Gastrocnemius medialis (tissue), 4 donors: ENCODE results near the gene MAN1C1.

ENCODE experiments used
- POLR2A ChIP-seq, 2 donors: fragments of 450-650 bp; IDR thresholded peaks; one replicate each; pipeline ENCODE4 v1.6.1; 2017; ENCODE audit warnings: antibody characterized with exemption in 2 of 2, mild to moderate bottlenecking in 2 of 2, moderate library complexity in 2 of 2
- TF ChIP-seq, protein P1 (sequence below), 5 experiments: fragments of 450-650 bp in 3 of 5; fragments of 200-600 bp in 2 of 5; sonication (generic) in 2 of 5; IDR thresholded peaks in 4 of 5; conservative IDR thresholded peaks in 1 of 5; 1 replicate in 4 of 5; 2 replicates in 1 of 5; pipeline ENCODE4 v1.5.1; 2016 to 2019; ENCODE audit warnings: antibody characterized with exemption in 5 of 5, mild to moderate bottlenecking in 3 of 5, moderate library complexity in 3 of 5

DNA sequence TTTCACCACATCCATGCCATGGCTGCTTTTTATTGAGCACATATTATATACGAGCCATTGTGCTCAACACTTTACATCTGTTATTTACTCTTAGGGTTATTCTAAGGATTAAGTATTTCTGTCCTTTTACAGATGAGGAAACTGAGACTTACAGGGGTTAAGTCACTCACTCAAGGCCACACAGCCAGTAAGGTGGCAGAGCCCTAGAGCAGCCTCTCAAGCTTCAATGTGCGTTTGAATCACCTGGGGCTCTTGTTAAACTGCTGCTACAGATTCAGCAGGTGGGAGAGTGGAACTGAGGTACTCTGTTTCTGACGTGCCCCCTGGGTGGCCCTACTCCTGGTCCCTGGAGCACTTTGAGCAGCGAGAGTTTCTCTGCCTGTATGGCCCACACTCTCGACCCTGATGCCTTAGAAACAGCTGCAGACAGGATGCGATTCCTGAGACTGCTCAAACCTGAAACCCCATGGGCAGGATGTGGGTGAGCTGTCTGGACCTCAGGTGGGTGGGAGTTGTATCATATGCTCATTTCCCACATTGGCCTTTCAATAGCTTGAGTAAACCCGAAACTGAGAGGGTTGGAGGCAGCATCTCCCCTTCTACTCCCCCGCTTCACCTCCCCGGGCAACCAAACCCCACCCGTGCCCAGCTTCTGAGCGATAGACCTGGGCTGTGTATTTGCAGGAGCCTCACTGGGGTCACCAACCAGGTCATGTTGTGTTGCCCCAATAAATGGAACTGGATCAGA is 59.3 kb downstream of the MAN1C1 start:
- TF ChIP-seq, protein P1, sequence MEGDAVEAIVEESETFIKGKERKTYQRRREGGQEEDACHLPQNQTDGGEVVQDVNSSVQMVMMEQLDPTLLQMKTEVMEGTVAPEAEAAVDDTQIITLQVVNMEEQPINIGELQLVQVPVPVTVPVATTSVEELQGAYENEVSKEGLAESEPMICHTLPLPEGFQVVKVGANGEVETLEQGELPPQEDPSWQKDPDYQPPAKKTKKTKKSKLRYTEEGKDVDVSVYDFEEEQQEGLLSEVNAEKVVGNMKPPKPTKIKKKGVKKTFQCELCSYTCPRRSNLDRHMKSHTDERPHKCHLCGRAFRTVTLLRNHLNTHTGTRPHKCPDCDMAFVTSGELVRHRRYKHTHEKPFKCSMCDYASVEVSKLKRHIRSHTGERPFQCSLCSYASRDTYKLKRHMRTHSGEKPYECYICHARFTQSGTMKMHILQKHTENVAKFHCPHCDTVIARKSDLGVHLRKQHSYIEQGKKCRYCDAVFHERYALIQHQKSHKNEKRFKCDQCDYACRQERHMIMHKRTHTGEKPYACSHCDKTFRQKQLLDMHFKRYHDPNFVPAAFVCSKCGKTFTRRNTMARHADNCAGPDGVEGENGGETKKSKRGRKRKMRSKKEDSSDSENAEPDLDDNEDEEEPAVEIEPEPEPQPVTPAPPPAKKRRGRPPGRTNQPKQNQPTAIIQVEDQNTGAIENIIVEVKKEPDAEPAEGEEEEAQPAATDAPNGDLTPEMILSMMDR (IDR thresholded peaks at IDR 0.05 in 4 of 5, conservative IDR thresholded peaks at IDR 0.05 in 1 of 5), result no peak
- no peak for TF ChIP-seq POLR2A (IDR thresholded peaks at IDR 0.05)
